DMS114 treated with DMSO at 0.1 percent for 48 hours (cell line): ENCODE data around the gene COX5A.

ENCODE experiments used
- DNase-seq: peaks from one replicate; lab custom pipeline; 2025; ENCODE audit not compliant: unreplicated experiment; lab: John Stamatoyannopoulos, UW

The COX5A gene

GRCh38 chr15:74937590-74938371, at the start of gene COX5A:
COX5A (minus strand) TSS chr15:74938073; CDS start chr15:74938014, 59 bp downstream.
- DNase-seq: peak; percentile 93

- DNase-seq: no peak
These were observed 45.9 kb upstream of the COX5A start for GRCh38 chr15:74983725-74984231.

- no peak for DNase-seq
These were observed 44.3 kb upstream of the COX5A start for GRCh38 chr15:74982183-74982582.

GRCh38 chr15:74978503-74978902, 40.6 kb upstream of the COX5A start:
- no peak for DNase-seq

- DNase-seq: no peak
These were observed 40.2 kb upstream of the COX5A start for GRCh38 chr15:74978077-74978476.

GRCh38 chr15:74977599-74977998, 39.7 kb upstream of the COX5A start:
- DNase-seq: no peak

- DNase-seq: no peak
These were observed 38.3 kb upstream of the COX5A start for GRCh38 chr15:74976159-74976558.

GRCh38 chr15:74967670-74968069, 29.8 kb upstream of the COX5A start:
- no peak for DNase-seq

GRCh38 chr15:74964794-74965193, 26.9 kb upstream of the COX5A start:
- DNase-seq: no peak

- DNase-seq: no peak
These were observed 25.3 kb upstream of the COX5A start for GRCh38 chr15:74963213-74963612.

- no peak for DNase-seq
These were observed 24.8 kb upstream of the COX5A start for GRCh38 chr15:74962671-74963070.

GRCh38 chr15:74962219-74962618, 24.3 kb upstream of the COX5A start:
- DNase-seq: no peak

GRCh38 chr15:74961616-74962015, 23.7 kb upstream of the COX5A start:
- DNase-seq: no peak

GRCh38 chr15:74960995-74961588, 23.2 kb upstream of the COX5A start:
- DNase-seq: no peak

- no peak for DNase-seq
These were observed 22.4 kb upstream of the COX5A start for GRCh38 chr15:74960286-74960685.

- DNase-seq: no peak
These were observed 21.7 kb upstream of the COX5A start for GRCh38 chr15:74959586-74959939.

GRCh38 chr15:74958908-74959585, 21.2 kb upstream of the COX5A start:
- no peak for DNase-seq

- peak; percentile 70 for DNase-seq
These were observed 20.5 kb upstream of the COX5A start for GRCh38 chr15:74958320-74958907.

- DNase-seq: no peak
These were observed 19.7 kb upstream of the COX5A start for GRCh38 chr15:74957476-74958035.

- DNase-seq: peak; percentile 83
These were observed 19.0 kb upstream of the COX5A start, which contains the start of gene RPP25 for GRCh38 chr15:74956648-74957475. RPP25 (minus strand) TSS chr15:74956772; CDS start chr15:74956583, 189 bp downstream.
